Astrocyte (in vitro differentiated cells and primary cell): ENCODE measurements around the gene C9orf40. TPM values are rescaled to one million over a fixed set of nuclear protein-coding genes. Genes with fewer than 3 reads are reported as not detected.

Experiments used
- DNase-seq: peaks from one replicate; pipeline ENCODE4 v3.0.0-alpha.2; 2010; ENCODE audit warnings: low read depth
- FAIRE-seq: peaks from 2 replicates; lab custom pipeline; 2011; peaks lifted over from hg19 to GRCh38; lab: Jason Lieb, UNC
- H2AFZ ChIP-seq: 2 replicates; pipeline ENCODE4 v1.6.0; 2012; ENCODE audit warnings: low read depth, low read length, inconsistent platforms
- H3K27ac ChIP-seq: 2 replicates; pipeline ENCODE4 v1.5.1; 2011; ENCODE audit warnings: low read depth, low read length, inconsistent platforms
- H3K27me3 ChIP-seq: 2 replicates; pipeline ENCODE4 v1.6.0; 2011; ENCODE audit warnings: low read length, inconsistent platforms; ENCODE audit not compliant: insufficient read depth
- H3K36me3 ChIP-seq: 2 replicates; pipeline ENCODE4 v1.5.1; 2011; ENCODE audit warnings: low read length, inconsistent platforms; ENCODE audit not compliant: insufficient read depth
- H3K4me1 ChIP-seq: 2 replicates; pipeline ENCODE4 v1.5.1; 2011; ENCODE audit warnings: low read length, inconsistent platforms; ENCODE audit not compliant: insufficient read depth
- H3K4me2 ChIP-seq: 2 replicates; pipeline ENCODE4 v1.6.0; 2012; ENCODE audit warnings: low read length, inconsistent platforms
- H3K4me3 ChIP-seq: 2 replicates; pipeline ENCODE4 v1.5.1; 2011; ENCODE audit warnings: low read depth, mild to moderate bottlenecking, low read length, inconsistent platforms; ENCODE audit not compliant: insufficient read depth
- H3K79me2 ChIP-seq: 2 replicates; pipeline ENCODE4 v1.6.0; 2012; ENCODE audit warnings: mild to moderate bottlenecking, low read length, inconsistent platforms; ENCODE audit not compliant: insufficient read depth
- H3K9ac ChIP-seq: 2 replicates; pipeline ENCODE4 v1.6.0; 2012; ENCODE audit warnings: mild to moderate bottlenecking, low read length, inconsistent platforms
- H3K9me3 ChIP-seq: 2 replicates; pipeline ENCODE4 v1.5.1; 2012; ENCODE audit warnings: low read depth, mild to moderate bottlenecking, low read length, inconsistent platforms; ENCODE audit not compliant: insufficient read depth
- H4K20me1 ChIP-seq: 2 replicates; pipeline ENCODE4 v1.6.0; 2012; ENCODE audit warnings: low read length, inconsistent platforms; ENCODE audit not compliant: insufficient read depth
- H3K27ac Mint-ChIP-seq: one replicate; pipeline ENCODE4 v1.8.0; 2021; ENCODE audit warnings: mild to moderate bottlenecking, mixed read lengths; ENCODE audit not compliant: unreplicated experiment
- H3K27me3 Mint-ChIP-seq: one replicate; pipeline ENCODE4 v1.8.0; 2021; ENCODE audit warnings: low read depth, mixed read lengths; ENCODE audit not compliant: unreplicated experiment
- H3K36me3 Mint-ChIP-seq: one replicate; pipeline ENCODE4 v1.8.0; 2021; ENCODE audit warnings: low read depth, mixed read lengths; ENCODE audit not compliant: unreplicated experiment
- H3K4me1 Mint-ChIP-seq: one replicate; pipeline ENCODE4 v1.8.0; 2021; ENCODE audit warnings: low read depth, mixed read lengths; ENCODE audit not compliant: unreplicated experiment
- H3K4me3 Mint-ChIP-seq: one replicate; pipeline ENCODE4 v1.8.0; 2021; ENCODE audit warnings: mild to moderate bottlenecking, moderate library complexity, mixed read lengths; ENCODE audit not compliant: unreplicated experiment
- H3K9me3 Mint-ChIP-seq: one replicate; pipeline ENCODE4 v1.8.0; 2021; ENCODE audit warnings: mild to moderate bottlenecking, mixed read lengths; ENCODE audit not compliant: unreplicated experiment
- EZH2 ChIP-seq: IDR thresholded peaks from 2 replicates; pipeline ENCODE4 v1.6.1; 2012; ENCODE audit warnings: mild to moderate bottlenecking, low read length, inconsistent platforms; ENCODE audit not compliant: insufficient read depth
- total RNA-seq: library from RNA; stranded (reverse); gene quantifications from 2 replicates; pipeline ENCODE4 v1.2.1, GENCODE V29; 2021
- TF ChIP-seq, protein P1 (sequence below): IDR thresholded peaks from 2 replicates; pipeline ENCODE4 v1.5.1; 2011; ENCODE audit warnings: low read depth, mild to moderate bottlenecking, inconsistent platforms, low read length, moderate library complexity; ENCODE audit not compliant: insufficient read depth

Gene C9orf40
- total RNA-seq, 1 donor from 2014 or later = 5.4 TPM

- Histone ChIP-seq H3K9me3 (no peaks in the 10 kb centered on the region), H3K9ac (no peak overlapping the region), H3K36me3 (no peaks in the 10 kb centered on the region), H3K4me1 (no peaks in the 10 kb centered on the region), H2AFZ (no peak overlapping the region), H3K4me3 (no peak overlapping the region), H3K27ac (no peak overlapping the region), H3K27me3 (no peaks in the 10 kb centered on the region), H3K79me2 (no peaks in the 10 kb centered on the region), H4K20me1 (no peaks in the 10 kb centered on the region), H3K4me2 (no peak overlapping the region)
- Mint-ChIP-seq H3K27me3 (no peaks in the 10 kb centered on the region), H3K27ac (no peak overlapping the region), H3K36me3 (no peaks in the 10 kb centered on the region), H3K4me3 (no peak overlapping the region), H3K9me3 (peaks cover 7% of the 10 kb centered on the region), H3K4me1 (no peaks in the 10 kb centered on the region)
- FAIRE-seq (no peak), DNase-seq (no peak)
- no peak for TF ChIP-seq EZH2
- TF ChIP-seq, protein P1, sequence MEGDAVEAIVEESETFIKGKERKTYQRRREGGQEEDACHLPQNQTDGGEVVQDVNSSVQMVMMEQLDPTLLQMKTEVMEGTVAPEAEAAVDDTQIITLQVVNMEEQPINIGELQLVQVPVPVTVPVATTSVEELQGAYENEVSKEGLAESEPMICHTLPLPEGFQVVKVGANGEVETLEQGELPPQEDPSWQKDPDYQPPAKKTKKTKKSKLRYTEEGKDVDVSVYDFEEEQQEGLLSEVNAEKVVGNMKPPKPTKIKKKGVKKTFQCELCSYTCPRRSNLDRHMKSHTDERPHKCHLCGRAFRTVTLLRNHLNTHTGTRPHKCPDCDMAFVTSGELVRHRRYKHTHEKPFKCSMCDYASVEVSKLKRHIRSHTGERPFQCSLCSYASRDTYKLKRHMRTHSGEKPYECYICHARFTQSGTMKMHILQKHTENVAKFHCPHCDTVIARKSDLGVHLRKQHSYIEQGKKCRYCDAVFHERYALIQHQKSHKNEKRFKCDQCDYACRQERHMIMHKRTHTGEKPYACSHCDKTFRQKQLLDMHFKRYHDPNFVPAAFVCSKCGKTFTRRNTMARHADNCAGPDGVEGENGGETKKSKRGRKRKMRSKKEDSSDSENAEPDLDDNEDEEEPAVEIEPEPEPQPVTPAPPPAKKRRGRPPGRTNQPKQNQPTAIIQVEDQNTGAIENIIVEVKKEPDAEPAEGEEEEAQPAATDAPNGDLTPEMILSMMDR = no peak
Measured at GRCh38 chr9:74961496-74961895, 8.8 kb upstream of the C9orf40 start.

GRCh38 chr9:74960561-74960960 is 7.8 kb upstream of the C9orf40 start:
- no peak overlapping the region for H3K9ac ChIP-seq
- Mint-ChIP-seq H3K27me3 (no peaks in the 10 kb centered on the region), H3K36me3 (no peaks in the 10 kb centered on the region), H3K9me3 (peaks cover 7% of the 10 kb centered on the region), H3K4me1 (no peaks in the 10 kb centered on the region), H3K4me3 (no peak overlapping the region), H3K27ac (no peak overlapping the region)
- H4K20me1 ChIP-seq = no peaks in the 10 kb centered on the region
- H3K4me3 ChIP-seq = no peak overlapping the region
- no peaks in the 10 kb centered on the region for H3K9me3 ChIP-seq
- no peak overlapping the region for H3K4me2 ChIP-seq
- FAIRE-seq (no peak), DNase-seq (peak; percentile 39)
- no peaks in the 10 kb centered on the region for H3K36me3 ChIP-seq
- no peaks in the 10 kb centered on the region for H3K27me3 ChIP-seq
- TF ChIP-seq, protein P1 = no peak
- no peak for TF ChIP-seq EZH2
- H3K27ac ChIP-seq = no peak overlapping the region
- H3K79me2 ChIP-seq = no peaks in the 10 kb centered on the region
- no peaks in the 10 kb centered on the region for H3K4me1 ChIP-seq
- H2AFZ ChIP-seq = no peak overlapping the region

- Histone ChIP-seq H3K36me3 (no peaks in the 10 kb centered on the region), H3K9ac (no peak overlapping the region), H3K27me3 (no peaks in the 10 kb centered on the region), H3K79me2 (no peaks in the 10 kb centered on the region), H3K27ac (no peak overlapping the region), H4K20me1 (no peaks in the 10 kb centered on the region), H3K4me1 (no peaks in the 10 kb centered on the region), H3K4me3 (no peak overlapping the region), H3K4me2 (no peak overlapping the region), H3K9me3 (no peaks in the 10 kb centered on the region), H2AFZ (no peak overlapping the region)
- H3K27ac Mint-ChIP-seq = no peak overlapping the region
- peaks cover 7% of the 10 kb centered on the region for H3K9me3 Mint-ChIP-seq
- H3K36me3 Mint-ChIP-seq = no peaks in the 10 kb centered on the region
- H3K27me3 Mint-ChIP-seq = no peaks in the 10 kb centered on the region
- no peaks in the 10 kb centered on the region for H3K4me1 Mint-ChIP-seq
- no peak for DNase-seq
- TF ChIP-seq EZH2 = no peak
- TF ChIP-seq, protein P1 = no peak
- no peak for FAIRE-seq
- H3K4me3 Mint-ChIP-seq = no peak overlapping the region
Measured at GRCh38 chr9:74958587-74958986, 5.9 kb upstream of the C9orf40 start.
